HG03575 (cell line): ENCODE results near the gene TIAL1.
"Not testable (repeated sequence)": the region's sequence is repeated elsewhere in the genome, so short reads cannot be mapped to it uniquely, and the experiment has no call there.

Source experiments
- ATAC-seq: cut with Tn5 transposase; IDR thresholded peaks from one replicate; pipeline ENCODE4 v1.9.1; 2021; ENCODE audit not compliant: unreplicated experiment, insufficient number of reproducible peaks, low FRiP score; ENCODE audit errors: extremely low read depth

The TIAL1 gene

GRCh38 chr10:119536508-119537025 lies 60.2 kb downstream of the TIAL1 start:
- no peak for ATAC-seq

GRCh38 chr10:119535837-119536507 lies 60.8 kb downstream of the TIAL1 start:
- ATAC-seq: no peak

- ATAC-seq: no peak
Observed at GRCh38 chr10:119535305-119535704, 61.5 kb downstream of the TIAL1 start.

- no peak for ATAC-seq
Observed at GRCh38 chr10:119533473-119533872, 63.3 kb downstream of the TIAL1 start.

GRCh38 chr10:119532791-119533190 lies 64.0 kb downstream of the TIAL1 start:
- not testable (repeated sequence) for ATAC-seq

- not testable (repeated sequence) for ATAC-seq
Observed at GRCh38 chr10:119532251-119532650, 64.5 kb downstream of the TIAL1 start.

GRCh38 chr10:119531067-119531466 lies 65.7 kb downstream of the TIAL1 start:
- no peak for ATAC-seq

- ATAC-seq: not testable (repeated sequence)
Observed at GRCh38 chr10:119528663-119529237, 68.0 kb downstream of the TIAL1 start.

- ATAC-seq: no peak
Observed at GRCh38 chr10:119526621-119527592, 69.9 kb downstream of the TIAL1 start.

- ATAC-seq: no peak
Observed at GRCh38 chr10:119526149-119526548, 70.6 kb downstream of the TIAL1 start.

- ATAC-seq: no peak
Observed at GRCh38 chr10:119525116-119525515, 71.6 kb downstream of the TIAL1 start.

- ATAC-seq: no peak
Observed at GRCh38 chr10:119524720-119525070, 72.1 kb downstream of the TIAL1 start.

- ATAC-seq: no peak
Observed at GRCh38 chr10:119523895-119524719, 72.7 kb downstream of the TIAL1 start.
